NCI-H2171 treated with DMSO at 0.1 percent for 48 hours (cell line): ENCODE data around the gene YWHAG.
"Not testable (repeated sequence)": the region's sequence is repeated elsewhere in the genome, so short reads cannot be mapped to it uniquely, and the experiment has no call there.

Experiments used
- DNase-seq: peaks from one replicate; lab custom pipeline; 2025; lab: John Stamatoyannopoulos, UW

The YWHAG gene

DNA sequence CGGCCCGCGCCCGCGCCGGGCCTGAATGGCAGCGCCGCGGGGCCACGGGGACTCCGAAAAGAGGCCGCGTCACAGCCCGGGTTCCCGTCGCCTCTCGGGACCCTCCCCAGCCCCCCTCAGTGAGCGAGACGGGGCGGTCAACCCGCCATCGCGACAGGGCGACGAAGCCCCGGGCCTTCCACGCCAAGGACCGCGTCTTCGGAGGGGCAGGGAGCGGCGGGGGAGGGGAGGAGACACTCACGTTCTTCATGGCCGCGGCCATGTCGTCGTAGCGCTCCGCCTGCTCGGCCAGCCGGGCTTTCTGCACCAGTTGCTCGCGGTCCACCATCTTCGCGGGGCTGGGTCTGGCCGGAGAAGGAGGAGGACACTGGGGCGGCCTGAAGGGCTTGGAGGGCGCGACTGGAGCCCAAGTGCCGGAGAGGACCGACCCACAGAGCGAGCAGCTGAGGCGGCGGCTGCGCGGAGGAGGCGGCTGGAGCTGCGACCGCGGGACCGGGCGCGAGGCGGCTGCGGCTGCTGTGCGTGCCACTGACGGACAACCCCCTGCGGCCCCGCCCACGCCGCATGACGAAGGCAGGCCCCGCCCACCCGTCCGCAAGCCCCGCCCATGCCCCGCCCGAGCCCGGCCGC is at the start of gene YWHAG:
YWHAG (minus strand) TSS at position 511 of the 630 bp plus-strand sequence; CDS start at position 328, 183 bp downstream.
- DNase-seq, result peak; percentile 91

DNA sequence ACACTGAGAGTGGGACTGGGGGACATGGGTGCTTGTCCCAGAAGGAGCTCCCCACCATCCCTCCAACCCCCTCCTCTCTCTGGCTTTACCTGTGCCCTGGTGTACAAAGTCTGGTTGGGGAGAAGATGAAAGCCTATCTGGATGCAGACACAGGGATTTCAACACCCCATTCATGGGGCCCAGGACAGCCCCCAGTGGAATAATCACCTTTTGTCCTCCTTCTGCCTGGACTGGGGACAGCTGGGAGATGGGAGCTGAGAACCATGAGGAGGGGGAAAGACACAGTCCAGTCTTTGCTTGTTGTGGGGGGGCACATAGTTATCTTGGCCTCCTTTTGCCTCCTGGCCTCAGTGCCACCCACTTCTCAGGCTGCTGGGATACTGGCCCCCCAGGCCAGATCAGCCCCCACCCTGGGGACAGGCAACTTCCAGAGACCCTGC is 49.4 kb upstream of the YWHAG start:
- DNase-seq, result no peak

DNA sequence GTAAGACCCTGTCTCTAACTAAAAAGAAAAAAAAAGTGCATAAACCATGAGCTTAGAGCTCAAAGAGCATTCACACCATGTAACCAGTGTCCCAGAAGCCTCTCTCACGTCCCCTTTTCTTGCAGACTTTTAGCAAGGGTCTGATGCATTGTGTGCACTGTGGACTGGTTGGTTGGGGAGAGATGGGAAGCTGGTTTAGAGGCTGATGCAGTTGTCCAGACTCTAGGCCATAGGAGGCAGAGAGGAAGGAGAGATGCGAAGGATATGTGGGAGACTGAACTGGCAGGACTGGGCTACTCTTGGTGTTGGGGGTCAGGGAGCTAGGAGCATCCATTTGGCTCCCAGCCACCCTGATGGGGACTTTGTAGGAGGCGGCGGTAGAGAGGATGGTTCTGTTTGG is 48.9 kb upstream of the YWHAG start:
- no peak for DNase-seq

DNA sequence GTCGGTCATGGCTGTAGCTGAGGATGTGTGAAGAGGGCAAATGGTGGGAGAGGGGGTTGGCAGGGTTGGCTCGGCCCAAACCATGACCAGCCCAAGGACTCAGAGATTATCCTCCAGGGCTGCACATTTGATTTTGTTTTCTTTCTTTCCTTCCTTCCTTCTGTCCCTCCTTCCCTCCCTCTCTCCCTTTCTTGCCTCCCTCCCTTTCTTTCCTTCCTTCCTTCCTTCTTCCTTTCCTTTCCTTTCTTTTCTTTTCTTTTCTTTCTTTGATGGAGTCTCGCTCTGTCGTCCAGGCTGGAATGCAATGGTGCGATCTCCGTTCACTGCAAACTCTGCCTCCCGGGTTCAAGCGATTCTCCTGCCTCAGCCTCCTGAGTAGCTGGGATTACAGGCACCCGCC is 46.9 kb upstream of the YWHAG start:
- no peak for DNase-seq

DNA sequence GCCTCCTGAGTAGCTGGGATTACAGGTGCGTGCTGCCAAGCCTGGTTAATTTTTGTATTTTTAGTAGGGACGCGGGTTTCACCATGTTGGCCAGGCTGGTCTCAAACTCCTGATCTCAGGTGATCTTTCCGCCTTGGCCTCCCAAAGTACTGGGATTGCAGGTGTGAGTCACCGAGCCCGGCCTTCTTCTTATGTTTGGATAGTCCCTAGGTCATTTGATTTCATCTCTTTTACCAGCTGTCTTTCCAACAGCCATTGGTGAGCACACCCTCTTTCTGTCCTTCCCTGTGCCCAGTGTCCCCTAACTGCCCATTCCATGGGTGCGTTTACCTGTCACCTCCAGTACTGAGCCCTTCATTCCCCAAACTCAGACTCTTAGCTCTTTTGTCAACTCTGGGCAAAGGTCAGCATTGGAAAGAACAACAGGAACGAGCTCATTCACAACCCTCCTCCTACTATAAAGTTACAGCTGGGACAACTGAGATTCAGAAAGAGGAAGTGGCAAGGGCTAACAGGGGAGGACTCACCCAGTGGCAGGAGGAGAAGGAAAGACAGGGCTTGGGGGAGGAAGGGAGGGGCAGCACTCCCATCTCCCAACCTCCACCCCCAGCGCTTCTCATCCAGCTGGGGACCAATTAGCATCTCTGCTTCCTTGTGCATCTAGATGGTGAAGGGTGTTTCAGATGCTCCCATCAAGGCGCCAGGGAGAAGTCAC is 45.1 kb upstream of the YWHAG start:
- DNase-seq, result no peak

DNA sequence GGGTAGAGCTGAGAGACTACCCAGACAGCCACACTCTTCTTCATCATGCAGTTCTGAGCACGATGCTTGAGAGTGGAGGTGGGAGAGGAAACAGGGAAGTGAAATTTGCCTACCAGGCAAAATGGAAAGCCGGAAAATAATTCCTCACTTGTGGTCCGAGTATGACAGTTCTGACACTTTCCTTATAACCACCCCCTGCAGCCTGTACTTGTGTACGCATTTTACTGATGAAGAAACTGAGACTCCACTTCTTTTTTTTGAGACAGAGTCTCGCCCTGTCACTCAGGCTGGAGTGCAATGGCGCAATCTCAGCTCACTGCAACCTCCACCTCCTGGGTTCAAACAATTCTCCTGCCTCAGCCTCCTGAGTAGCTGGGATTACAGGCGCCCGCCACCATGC is 44.3 kb upstream of the YWHAG start:
- DNase-seq, result not testable (repeated sequence)

DNA sequence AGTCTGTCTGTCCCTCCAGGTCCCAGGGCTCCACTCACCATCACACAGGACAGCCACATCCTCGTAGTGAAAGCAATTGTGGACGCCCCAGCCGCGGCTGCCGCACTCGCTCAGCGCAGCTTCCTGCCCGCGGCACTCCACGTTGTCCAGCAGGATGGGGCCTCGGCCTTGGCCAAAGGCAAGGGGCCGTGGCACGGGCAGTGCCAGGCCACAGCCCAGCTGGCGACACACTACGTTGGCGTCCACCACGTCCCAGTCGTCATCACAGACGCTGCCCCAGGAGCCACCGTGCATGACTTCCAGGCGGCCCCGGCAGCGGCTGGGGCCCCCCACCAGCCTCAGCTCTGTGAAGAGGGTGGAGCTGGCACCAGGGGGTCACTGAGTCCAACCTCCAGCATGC is 41.5 kb upstream of the YWHAG start:
- no peak for DNase-seq

DNA sequence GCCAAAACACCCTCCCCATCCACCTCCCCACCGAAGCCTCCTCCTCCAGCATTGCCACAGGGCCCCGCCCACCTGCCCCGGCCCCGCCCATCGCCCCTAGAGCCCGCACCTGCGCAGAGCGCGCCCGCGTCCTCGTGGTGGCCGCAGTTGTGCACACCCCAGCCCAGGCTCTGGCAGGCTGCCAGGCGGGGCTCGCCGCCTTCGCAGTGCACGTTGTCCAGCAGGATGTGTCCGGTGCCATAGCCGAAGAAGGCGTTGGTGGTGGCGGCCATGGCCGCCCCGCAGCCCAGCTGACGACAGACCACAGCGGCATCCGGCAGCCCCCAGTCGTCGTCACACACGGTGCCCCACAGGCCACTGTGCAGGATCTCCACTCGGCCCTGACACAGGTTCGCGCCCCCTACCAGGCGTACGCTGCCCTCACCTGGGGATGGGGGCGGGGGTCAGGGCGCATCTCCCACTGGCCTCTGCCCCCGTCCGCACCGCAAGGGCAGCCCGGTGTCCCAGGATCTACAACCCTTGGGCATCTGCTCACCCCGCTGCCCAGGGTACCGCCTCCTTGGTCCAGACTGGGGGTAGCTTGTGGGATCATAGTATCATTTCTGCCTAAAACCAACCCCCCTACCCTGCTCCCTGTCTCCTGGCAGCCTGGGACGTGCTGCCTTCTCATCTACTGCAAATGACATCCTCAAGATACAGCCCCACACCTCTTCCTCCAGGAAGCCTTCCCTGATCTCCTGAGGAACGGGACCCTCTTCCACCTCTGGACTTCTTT is 38.8 kb upstream of the YWHAG start:
- peak; percentile 57 for DNase-seq

DNA sequence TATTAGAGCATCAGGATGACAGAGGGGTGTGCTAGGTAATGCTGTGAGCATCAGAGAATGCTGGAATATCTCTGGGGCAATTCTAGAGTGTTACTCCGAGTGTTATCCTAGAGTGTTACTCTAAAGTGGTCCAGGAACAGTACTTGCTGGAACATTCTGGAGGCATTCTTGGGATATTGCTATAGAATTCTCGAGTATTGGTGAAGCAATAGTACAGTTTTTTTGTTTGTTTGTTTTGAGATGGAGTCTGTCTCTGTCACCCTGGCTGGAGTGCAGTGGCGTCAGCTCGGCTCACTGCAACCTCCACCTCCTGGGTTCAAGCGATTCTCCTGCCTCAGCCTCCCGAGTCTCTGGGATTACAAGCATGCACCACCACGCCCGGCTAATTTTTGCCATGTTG is 38.1 kb upstream of the YWHAG start:
- no peak for DNase-seq

DNA sequence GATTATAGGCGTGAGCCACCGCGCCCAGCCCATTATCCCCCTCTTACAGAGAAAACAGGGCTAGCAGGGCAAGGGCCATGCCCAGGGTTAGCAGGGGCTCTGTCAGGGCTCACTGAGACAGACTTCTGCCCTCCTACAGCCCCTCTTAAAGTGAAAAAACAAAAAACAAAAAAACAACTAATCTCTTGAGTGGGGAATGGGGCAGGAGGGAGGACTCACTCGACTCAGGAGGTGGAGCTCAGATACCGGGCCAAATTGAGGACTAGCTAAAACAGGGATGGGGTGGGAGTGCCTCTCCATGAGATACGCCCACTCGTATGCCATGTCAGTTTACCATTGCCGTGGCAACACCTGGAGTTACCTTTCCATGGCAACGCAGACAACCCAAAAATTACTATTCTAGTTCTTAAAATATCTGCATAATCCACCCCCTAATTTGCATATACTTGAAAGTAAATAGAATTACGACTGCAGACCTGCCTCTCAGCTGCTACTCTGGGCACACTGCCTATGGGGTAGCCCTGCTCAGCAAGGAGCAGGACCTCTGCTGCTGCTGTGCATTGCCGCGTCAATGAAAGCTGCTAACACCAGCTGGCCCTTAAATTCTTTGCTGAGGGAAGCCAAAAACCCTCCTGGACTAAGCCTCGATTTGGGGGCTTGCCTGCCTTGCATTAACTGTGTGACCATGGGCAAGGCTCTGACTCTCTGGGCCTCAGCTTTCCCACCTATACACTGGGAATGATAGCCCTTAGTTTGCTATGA is 37.4 kb upstream of the YWHAG start:
- peak; percentile 66 for DNase-seq

DNA sequence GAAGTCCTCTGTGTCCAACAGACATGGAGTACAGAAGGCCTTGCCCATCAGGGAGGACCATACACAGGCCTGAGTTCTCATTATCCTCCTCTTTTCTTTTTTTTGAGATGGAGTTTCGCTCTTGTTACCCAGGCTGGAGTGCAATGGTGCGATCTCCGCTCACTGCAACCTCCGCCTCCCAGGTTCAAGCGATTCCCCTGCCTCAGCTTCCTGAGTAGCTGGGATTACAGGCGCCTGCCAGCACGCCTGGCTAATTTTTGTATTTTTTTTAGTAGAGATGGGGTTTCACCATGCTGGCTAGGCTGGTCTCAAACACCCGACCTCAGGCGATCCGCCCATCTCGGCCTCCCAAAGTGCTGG is 36.8 kb upstream of the YWHAG start:
- DNase-seq, result not testable (repeated sequence)

DNA sequence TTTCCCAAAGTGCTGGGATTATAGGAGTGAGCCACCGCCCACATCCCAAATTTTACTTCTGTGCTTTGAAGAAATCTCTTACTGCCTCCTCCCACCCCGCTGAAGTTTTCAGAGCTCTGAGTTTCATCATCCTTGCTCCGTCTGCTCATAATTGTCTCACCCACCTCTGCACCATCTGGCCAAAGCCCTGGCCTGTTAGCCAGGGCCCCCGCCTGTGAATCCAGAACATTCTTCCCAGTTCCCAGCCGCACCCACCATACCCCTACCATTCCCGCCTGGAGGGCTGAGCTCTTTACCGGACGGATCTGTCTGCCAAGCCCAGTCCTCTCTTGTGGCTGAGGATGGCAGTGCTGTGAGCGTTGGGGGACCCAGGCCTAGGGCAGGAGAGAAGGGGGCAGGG is 36.2 kb upstream of the YWHAG start:
- peak; percentile 21 for DNase-seq

DNA sequence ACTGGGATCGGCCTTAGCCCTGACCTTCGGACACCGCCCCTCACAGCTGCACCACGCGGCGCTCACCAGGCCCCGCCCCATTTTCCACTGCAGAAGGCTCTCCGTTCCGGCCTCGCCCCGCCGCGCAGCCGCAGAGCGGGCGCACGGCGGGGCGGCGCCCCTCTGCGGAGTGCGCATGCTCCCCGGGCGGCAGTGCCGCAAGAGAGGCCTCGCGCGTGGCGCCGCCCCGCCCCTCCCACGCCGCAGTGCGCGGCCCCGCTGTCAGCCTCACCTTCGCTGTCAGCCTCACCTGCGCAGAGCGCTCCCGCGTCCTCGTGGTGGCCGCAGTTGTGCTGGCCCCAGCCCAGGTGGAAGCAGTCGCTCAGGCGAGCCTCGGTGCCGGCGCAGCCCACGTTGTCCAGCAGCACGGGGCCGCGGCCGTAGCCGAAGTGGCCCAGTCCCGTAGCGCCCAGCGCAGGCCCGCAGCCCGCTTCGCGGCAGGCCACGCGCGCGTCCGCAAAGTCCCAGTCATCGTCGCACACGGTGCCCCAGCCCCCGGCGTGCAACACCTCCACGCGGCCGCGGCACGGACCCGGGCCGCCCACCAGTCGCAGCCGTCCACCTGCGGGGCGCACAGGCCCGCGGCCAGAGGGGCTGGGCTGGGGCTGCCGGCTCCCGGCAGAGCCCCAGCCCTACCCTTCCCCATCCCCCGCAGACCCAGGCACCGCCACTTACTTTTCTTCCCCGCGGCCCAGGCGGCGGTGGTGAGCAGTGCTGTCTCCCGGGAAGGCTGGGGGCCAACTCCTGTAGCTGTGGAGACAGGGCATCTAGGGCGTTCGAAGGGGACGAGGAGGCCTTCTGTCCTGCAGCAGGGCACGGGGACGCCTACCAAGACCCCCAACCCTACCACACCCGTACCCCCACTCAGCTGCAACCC is 34.6 kb upstream of the YWHAG start:
- DNase-seq, result peak; percentile 89

DNA sequence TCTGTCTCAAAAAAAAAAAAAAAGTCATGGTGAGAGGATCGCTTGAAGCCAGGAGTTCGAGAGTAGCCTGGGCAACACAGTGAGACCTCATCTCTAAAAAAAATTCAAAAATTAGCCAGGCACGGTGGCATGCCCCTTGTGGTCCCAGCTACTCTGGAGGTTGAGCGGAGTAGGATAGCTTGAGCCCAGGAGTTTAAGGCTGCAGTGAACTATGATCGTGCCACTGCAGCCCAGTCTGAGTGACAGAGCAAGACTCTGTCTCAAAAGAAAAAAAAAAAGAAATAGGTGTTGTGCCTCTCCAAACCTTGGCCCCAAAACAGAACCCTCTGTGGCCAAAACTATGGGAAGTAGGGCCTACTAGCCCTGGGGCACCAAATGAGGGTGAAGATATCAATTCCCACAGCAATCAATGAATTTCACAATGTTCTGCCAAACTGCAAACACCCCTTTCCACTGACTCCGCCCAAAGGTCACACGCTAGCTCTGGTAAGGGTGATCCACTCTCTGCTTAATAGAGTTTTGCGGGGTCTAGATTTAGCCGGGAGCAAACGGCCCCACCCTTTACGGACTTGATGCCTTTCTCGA is 33.8 kb upstream of the YWHAG start:
- DNase-seq, result no peak

DNA sequence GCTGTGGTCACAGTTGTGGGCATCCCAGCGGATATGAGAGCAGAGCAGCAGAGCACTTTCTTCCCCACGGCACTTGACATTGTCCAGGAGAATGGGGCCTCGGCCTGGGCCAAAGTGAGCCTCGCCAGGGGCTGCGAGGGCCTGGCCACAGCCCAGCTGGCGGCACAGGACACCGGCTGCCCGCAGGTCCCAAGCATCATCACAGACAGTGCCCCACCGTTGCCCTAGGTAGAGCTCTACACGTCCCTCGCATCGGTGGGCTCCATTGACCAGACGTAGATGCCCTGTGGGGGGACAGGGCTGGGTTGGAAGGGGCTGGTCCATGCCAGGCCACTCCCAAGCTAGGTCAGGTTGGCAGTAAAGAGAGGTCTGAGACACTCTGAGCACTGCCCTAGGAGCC is 31.3 kb upstream of the YWHAG start:
- DNase-seq, result no peak

DNA sequence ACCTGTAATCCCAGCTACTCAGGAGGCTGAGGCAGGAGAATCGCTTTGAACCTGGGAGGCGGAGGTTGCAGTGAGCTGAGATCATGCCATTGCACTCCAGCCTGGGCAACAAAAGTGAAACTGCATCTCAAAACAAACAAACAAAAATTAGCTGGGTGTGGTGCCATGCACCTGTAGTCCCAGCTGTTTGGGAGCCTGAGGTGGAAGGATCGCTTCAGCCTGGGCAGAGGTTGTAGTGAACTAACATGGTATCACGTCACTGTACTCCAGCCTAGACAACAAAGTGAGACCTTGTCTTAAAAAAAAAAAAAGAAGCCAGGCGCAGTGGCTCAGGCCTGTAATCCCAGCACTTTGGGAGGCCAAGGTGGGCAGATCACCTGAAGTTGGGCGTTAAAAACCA is 29.0 kb upstream of the YWHAG start:
- not testable (repeated sequence) for DNase-seq

DNA sequence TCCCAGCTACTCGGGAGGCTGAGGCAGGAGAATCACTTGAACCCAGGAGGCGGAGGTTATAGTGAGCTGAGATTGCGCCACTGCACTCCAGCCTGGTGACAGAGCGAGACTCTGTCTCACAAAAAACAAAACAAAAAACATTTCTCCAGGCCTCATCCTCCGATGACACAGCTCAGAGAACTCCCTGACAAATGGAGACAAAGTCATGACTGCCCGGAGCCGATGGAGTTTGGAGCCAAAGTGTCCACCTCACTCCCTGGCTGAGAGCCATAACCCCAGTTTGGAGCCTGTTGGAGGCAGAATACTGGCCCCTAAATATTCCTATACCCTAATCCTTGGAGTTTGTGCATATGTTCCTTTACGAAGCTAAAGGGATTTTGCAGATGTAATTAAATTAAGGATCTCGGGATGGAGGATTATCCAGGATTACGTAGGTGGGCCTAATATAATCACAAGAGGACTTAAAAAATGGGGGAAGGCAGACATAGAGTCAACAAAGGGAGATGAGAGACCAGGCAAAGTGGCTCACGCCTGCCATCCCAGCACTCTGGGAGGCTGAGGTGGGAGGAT is 28.0 kb upstream of the YWHAG start:
- no peak for DNase-seq

DNA sequence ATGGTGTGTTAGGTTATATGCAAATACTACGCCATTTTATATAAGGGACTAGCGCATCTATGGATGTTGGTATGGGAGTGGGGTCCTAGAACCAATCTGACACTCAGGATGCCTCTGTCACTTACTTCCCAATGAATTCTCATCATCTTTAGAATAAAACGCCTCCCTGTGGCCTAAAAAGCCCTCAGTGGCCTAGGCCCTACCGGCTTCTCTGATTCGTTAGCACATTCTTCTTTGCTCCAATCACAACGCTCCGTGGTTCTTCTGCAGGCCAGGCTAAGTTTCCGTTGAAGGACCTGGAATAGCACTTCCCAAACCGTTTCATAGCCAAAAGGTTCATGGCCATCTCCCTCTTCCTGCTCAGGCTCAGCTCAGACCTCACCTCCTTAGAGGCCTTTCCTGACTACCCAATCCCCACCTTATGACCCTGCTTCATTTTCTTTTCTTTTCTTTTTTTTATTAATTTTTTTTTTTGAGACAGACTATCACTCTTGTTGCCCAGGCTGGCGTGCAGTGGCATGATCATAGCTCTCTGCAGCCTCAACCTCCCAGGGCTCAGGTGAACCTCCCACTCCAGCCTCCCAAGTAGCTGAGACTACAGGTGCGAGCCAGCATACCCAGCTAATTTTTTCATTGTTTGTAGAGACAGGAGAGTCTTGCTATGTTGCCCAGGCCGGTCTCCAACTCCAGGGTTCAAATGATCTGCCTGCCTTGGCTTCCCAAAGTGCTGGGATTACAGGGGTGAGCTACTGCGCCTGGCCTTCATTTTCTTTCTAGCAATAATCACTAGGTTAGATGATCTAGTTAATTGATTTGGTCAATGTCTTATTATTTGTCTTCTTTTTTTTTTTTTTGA is 24.5 kb upstream of the YWHAG start:
- no peak for DNase-seq

DNA sequence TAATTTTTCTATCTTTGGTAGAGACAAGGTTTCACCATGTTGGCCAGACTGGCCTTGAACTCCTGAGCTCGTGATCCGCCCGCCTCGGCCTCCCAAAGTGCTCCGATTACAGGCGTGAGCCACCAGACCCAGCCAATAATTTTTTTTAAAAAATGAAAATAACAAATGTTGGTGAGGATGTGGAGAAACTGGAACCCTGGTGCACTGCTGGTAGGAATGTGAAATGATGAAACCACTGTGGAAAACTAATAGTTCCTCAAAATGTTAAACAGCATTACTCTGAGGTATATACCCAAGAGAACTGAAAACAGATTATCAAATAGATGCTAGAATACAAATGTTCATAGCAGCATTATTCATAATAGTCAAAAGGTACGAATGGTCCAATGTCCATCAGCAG is 23.0 kb upstream of the YWHAG start:
- no peak for DNase-seq

DNA sequence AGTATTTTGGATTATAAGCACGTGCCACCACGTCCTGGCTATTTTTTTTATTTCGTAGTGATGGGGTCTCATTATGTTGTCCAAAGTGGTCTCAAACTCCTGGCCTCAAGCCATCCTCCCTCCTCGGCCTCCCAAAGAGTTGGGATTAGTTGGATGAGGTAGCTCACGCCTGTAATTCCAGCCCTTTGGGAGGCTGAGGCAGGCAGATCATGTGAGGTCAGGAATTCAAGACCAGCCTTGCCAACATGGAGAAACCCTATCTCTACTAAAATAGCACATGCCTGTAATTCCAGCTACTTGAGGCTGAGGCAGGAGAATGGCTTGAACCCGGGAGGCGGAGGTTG is 21.8 kb upstream of the YWHAG start:
- no peak for DNase-seq
